NOMO-1 (cell line): Measurements from ENCODE around the gene SNX22.
A peak's percentile ranks its signal among the peaks of the same experiment; 100 is the strongest.

Experiments used
- DNase-seq, 2 experiments: peaks; one replicate each; lab custom pipeline; 2025; ENCODE audit not compliant: unreplicated experiment in 2 of 2; lab: John Stamatoyannopoulos, UW

Gene SNX22

DNA sequence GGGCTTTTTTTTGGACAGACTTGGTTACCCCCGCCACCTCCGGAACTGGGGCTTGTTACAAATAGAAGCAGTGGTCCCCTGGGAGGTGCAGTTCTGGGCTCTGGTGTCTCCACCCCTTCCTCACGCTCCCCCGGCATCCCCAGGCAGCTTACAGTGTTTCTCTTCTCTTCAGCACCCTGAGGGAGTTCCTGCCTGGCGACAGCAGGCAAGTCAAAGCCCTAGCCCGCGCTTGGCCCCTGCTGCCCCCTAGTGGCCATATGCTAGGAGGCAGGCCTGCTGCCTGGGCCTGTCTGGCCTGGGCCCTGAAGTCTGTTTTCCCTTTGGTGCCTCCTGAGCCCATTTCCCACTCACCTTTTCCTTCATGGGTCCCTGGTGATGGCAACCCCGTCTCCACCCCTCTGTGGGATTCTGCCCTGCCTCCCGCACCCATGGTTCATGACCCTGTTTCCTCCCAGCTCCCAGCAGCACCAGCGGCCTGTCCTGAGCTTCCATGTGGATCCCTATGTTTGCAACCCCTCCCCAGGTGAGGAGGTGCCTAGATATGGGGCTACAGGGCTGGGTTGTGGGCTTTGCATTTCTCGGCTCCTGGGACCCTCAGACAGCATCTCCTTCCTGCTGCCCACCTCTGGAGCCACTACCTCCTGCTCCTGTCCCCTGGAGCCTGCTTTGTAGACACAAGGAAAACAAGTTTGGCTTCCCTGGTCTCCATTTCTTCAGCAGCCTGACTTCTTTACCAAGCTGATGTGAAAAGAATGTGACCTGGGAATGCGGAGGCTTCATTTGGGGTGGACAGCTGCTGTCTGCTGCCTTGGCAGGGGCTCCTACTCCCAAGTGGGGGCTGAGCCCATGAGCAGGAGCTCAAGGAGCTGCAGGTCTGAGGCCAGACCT lies 2.2 kb downstream of the SNX22 start:
- DNase-seq: peak; percentile 82

DNA sequence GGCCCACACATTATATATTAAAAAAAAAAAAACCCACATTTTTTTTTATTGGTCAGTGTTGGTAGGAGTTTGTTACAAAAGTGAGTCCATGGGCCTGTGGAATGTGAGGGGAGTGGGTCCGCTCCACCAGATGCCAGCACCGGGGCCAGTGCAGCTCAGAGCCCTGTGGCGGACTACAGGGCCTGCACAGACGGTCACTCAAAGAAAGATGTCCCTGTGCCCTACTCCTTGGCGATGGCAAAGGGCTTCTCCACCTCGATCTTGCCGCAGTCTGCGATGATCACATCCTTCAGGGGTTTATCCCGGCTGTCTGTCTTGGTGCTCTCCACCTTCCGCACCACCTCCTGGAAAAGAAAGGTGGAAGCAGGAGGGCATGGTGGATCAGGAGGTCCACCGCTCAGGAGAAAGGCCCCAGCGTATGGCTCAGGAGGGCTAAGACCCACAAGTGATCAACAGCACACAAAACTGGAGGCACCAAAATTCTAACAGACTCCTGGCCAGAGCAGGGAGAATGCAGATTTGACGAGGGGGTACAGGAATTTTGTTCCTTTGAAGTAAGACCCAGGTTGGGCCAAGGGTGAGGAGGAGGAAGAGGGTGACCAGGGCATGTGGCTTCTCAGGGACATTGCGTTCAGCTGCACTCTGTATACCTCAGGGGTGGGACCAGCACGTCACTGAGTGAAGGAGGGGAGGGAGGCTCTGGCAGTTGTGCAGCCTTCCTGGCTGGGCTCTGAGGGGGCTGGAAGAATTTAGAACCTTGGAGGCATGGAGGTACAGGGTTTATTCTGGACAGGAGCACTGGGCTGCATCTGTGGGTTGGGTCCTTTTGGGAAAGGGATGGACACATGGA lies 4.5 kb downstream of the SNX22 start:
- DNase-seq: no peak

DNA sequence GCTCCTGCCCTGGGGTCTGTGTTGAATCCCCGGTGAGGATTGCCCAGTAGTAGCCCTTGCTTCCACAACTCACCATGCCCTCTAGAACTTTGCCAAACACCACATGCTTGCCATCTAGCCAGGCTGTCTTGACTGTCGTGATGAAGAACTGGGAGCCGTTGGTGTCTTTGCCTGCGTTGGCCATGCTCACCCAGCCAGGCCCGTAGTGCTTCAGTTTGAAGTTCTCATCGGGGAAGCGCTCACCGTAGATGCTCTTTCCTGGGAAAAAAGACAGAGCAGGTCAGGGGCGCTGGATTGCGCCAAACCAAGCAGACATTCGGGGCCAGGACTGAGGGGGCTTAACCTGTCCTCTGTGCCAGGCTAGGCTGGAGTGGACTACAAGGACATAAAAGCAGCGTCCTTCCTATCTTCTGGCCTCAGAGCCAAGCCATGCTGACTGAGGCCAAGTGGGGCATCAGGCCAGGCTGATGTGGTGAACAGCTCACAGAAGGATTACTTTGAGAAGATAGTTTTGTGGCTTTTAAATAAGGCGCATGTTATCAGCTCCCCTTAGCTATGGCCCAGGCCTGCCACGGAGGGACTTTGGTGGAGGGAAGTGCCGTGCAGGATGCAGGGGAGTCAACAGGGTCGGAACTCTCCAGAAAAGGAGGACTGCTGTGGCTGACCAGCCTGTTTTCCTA lies 5.3 kb downstream of the SNX22 start:
- no peak for DNase-seq

DNA sequence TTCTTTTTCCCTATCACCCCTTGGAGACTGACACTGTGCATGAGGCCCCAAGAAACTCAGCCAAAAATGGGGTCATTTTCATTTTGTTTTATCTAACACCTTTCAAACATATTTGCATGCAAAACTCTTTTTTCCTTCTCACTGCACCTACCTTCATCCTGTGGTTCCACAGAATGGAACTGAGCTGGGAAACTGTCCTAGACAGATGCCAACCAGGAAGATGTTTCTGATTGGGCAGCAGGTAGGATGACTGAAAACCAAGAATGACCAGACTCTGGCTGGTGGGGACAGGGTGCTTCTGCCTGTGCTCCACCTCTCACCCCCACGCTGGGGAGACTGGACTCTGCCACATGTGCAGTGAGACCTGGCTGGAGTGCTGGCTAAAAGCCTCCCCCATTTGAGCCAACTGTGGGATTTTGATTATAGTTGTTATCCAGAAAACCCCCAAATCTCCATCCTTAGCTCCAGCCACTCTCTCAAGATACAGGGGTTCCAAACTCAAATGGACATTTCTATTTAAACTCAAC lies 6.1 kb downstream of the SNX22 start:
- DNase-seq: no peak

DNA sequence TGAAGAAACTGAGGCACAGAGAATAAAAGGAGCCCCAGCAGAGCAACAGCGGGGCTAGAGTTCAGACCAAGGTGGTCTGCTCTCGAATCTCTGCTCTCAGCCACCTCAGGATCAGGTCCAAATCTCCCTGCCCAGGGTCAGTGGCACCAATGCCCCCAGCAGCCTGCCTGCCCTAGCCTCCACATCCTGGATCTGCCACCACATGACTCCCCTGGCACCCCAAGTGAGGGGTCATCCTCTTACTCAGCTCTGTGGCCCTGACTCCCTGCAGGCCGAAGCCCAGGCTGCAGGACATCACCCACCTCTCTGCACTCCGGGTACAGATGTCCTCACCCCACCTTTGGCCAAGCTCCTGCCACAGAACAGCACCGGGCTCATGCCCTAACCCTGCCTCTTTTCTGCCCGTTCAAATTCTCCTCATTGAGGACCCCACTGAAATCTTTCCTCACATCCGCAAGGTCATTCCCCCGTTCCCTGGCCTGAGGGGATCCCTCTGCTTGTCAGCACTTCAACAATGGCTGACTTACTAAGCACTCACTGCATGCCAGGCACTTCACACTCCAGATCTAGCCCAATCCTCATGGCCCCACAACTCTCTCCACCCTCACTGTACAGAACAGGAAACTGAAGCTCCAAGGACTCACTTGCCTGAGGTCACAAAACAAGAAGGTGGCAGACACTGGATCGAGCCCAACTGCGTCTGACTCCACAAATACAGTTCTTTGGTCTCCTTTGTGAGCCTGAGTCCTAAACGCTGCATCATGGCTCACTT lies 7.0 kb downstream of the SNX22 start:
- no peak for DNase-seq

DNA sequence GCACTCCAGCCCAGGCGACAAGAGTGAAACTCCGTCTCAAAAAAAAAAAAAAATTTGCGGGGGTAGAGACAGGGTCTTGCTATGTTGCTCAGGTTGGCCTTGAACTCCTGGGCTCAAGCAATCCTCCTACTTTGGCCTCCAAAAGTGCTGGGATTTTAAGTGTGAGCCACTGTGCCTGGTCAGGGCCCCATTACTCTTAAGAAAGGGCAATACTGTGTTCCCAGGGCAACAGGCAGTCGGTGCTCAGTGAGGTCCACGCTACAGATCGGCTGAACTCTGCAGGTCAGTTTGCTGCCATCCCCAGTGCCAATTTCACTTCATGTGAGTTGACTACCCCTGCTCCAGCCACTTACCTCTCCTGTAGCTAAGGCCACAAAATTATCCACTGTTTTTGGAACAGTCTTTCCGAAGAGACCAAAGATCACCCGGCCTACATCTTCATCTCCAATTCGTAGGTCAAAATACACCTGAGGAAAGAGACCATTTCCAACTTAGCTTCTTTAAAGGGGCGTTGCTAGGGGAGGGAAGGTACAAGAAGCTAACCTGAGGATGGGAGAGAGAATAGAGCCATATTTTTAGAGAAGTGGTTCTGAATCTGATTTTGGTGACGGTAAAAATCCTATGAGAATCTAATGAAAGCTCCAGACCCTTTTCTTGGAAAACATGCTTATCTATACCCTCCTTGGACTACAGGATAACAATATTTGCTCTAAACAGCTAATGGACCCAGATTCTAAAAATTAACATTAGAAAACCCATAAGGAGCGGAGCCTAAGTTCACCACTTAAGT lies 10.4 kb downstream of the SNX22 start:
- peak in 1 of 2 experiments; percentile 14 for DNase-seq

DNA sequence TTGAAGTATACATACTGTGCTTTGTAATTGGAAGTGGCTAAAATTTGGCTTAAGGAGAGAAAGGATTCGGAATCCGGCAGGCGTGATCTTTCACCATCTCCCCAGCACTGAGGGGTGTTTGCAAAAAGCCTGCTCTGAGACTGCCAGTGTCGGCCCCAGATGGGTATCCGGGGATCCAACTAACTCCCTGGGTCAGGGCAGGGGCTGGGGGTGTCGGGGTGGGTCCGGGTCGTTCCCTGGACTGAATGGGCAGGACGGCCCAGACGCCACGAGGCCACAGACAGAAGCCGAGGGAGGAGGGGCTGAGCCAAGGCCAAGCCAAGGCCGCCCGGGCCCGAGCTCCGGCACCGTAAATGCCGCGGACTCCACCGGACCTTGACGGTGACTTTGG lies 10.9 kb downstream of the SNX22 start:
- DNase-seq: no peak

- DNase-seq: peak; percentile 99
Observed at GRCh38 chr15:64162869-64163658, 11.5 kb downstream of the SNX22 start, which contains the start of gene PPIB. PPIB (minus strand) TSS chr15:64163022; CDS start chr15:64162986, 36 bp downstream.

DNA sequence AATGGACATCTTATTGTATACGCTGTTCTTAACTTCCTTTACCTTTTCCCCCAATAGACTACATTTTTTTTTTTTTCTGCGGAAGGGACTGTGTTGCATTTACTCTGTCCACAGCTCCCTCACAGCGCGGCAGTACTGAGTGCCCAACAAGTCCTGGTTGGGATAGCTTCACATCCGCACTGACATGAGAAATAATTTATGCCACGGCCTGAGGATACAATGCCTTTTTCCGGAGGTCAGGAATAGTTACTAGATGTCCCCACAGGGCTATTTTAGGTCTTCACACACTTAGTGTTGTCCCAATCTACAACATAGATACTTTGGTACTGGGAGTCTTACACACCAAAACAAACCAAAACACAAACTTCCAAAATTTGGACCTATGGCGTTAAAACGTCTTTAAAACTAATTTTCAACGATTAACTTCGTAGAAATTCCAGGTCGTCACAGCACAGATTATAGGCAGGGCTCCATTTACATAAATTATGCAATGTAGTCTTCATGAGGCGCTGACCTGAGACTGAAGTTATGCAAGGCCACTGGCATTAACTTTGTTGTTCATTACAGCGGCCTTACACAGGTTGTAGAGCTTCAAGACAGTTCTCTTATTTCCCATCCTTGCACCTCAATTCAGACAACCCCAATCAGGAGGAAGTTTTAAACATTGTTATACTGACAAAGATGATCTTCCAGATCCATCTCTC lies 12.3 kb downstream of the SNX22 start:
- peak; percentile 56 to 78 for DNase-seq

DNA sequence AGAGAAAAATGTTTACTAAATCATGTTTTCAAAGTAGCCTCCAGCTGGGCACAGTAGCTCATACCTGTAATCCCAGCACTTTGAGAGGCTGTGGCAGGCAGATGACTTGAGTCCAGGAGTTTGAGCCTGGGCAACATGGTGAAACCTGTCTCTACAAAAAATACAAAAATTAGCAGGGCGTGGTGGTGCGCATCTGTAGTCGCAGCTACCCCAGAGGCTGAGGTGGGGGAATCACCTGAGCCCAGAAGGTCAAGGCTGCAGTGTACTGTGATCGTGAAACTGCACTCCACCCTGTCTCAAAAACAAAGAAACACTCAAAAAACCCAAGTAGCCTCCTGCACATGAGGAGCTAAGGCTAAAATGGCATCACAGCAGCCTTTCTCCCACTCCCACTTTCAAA lies 12.9 kb downstream of the SNX22 start:
- no peak for DNase-seq

GRCh38 chr15:64166102-64166890 lies 14.8 kb downstream of the SNX22 start:
- DNase-seq: no peak

- DNase-seq: no peak
Observed at GRCh38 chr15:64180235-64180824, 28.8 kb downstream of the SNX22 start.

GRCh38 chr15:64182859-64183370 lies 31.4 kb downstream of the SNX22 start:
- no peak for DNase-seq

DNA sequence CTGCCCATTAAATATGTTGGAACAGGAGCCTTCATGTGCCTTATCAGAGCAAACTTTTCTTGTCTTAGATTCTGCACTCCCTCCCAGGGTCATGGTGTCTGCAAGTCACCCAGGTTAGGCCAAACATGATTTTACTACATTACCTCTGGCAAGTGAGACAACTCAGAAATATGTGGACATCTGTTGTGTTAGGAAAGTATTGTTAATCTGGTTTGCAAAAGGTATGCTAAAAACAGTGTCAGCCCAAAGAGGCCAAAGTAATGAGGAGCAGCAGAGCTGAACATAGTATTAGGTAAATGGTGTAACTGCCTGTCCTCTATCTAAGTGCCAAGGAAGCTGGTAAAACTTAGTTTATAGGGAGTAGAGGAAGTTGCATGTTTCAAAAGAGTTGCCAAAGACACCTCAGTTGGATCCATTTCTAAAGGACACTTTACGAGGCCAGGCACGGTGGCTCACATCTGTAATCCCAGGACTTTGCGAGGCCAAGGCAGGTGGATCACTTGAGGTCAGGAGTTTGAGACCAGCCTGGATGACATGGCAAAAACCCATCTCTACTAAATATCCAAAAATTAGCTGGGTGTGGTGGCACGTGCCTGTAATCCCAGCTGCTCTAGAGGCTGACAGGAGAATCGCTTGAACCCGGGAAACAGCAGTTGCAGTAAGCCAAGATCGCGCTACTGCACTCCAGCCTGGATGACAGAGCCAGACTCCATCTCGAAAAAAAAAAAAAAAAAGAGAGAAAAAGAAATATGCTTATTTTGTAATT lies 33.8 kb downstream of the SNX22 start:
- no peak for DNase-seq

GRCh38 chr15:64187396-64188191 lies 36.1 kb downstream of the SNX22 start:
- no peak for DNase-seq
